ENCODE data around the gene DDX3Y.

Gene DDX3Y

GRCh38 chrY:12904618-12905516 lies at the start of gene DDX3Y:
Gene DDX3Y, plus strand, starts transcription at chrY:12904868. Its CDS starts 69 bp downstream, at chrY:12904937.
- peak in 1 of 3 experiments; percentile 39 for DNase-seq (ENCODE audit: low read depth in 2 of 3, low spot score in 2 of 3)

DNA sequence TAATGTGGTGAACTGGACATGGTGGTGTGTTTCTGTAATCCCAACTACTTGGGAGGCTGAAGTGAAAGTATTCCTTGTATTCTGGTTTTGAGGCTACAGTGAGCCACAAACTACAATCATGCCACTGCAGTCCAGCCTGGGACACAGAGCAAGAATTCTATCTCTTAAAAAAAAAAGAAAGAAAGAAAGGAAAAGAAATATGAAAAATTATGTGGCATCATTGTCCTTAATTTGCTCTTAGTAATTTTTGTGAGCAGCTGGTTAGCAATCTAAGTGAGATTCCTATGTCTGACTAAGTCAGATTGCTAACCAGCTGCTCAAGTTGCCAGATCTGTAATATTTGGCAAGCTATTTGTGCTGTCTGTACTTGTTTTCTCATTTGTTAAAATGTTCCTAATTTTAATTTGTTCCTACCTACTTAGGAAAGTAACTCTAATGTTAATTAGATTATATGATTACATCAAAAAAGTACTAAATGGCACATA lies 48.8 kb upstream of the DDX3Y start:
- no peak for DNase-seq (ENCODE audit: low read depth in 2 of 3, low spot score in 2 of 3)

GRCh38 chrY:12867960-12868359 lies 36.7 kb upstream of the DDX3Y start:
- DNase-seq (ENCODE audit: low read depth in 2 of 3, low spot score in 2 of 3), result no peak

DNA sequence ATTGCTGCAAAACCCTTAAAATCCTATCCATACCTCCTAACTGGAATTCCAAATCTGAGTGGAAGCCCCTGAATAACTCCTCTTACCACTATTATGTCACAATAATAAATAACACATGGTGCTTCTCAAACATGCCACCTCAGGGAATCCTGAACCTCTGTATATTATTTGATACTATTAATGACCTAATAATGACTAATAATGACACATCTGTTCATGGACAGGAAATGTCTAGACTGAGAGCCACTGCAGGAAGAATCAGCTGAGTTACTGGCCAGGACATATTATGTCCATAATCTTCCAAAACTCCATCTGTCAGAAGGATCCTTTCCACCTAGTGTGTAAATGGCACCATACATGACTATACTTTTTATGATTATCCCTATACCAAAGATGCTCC lies 7.7 kb upstream of the DDX3Y start:
- no peak for DNase-seq (ENCODE audit: low read depth in 2 of 3, low spot score in 2 of 3)

GRCh38 chrY:12898604-12899003 lies 6.1 kb upstream of the DDX3Y start:
- DNase-seq (ENCODE audit: low read depth in 2 of 3, low spot score in 2 of 3), result no peak

- peak in 1 of 3 experiments; percentile 40 for DNase-seq (ENCODE audit: low read depth in 2 of 3, low spot score in 2 of 3)
Measured at GRCh38 chrY:12905517-12905872, 827 bp downstream of the DDX3Y start.

- DNase-seq (ENCODE audit: low read depth in 2 of 3, low spot score in 2 of 3), result no peak
Measured at GRCh38 chrY:12905895-12906294, 1.2 kb downstream of the DDX3Y start.

- no peak for DNase-seq (ENCODE audit: low read depth in 2 of 3, low spot score in 2 of 3)
Measured at GRCh38 chrY:12913541-12913940, 8.9 kb downstream of the DDX3Y start.

- DNase-seq (ENCODE audit: low read depth in 2 of 3, low spot score in 2 of 3), result no peak
Measured at GRCh38 chrY:12928043-12928442, 23.4 kb downstream of the DDX3Y start.

GRCh38 chrY:12941725-12942687 lies 37.3 kb downstream of the DDX3Y start:
- no peak for DNase-seq (ENCODE audit: low read depth in 2 of 3, low spot score in 2 of 3)
